Stimulated activated naive CD4-positive, alpha-beta T cell treated with Interleukin-2 at 50 U/mL for 16 hours (primary cell): ENCODE data around the gene MYO15A.
"Not testable (repeated sequence)": the region's sequence is repeated elsewhere in the genome, so short reads cannot be mapped to it uniquely, and the experiment has no call there.

Source experiments
- DNase-seq: peaks from one replicate; lab custom pipeline; 2025; lab: John Stamatoyannopoulos, UW

Gene MYO15A

GRCh38 chr17:18185832-18186626 is 77.5 kb downstream of the MYO15A start:
- DNase-seq, result no peak

GRCh38 chr17:18186627-18186982 is 78.0 kb downstream of the MYO15A start:
- no peak for DNase-seq

GRCh38 chr17:18187226-18187625 is 78.7 kb downstream of the MYO15A start:
- DNase-seq, result no peak

- DNase-seq, result no peak
Observed at GRCh38 chr17:18187821-18188761, 79.5 kb downstream of the MYO15A start.

- no peak for DNase-seq
Observed at GRCh38 chr17:18190628-18191235, 82.2 kb downstream of the MYO15A start.

GRCh38 chr17:18191236-18191667 is 82.7 kb downstream of the MYO15A start:
- DNase-seq, result no peak

- DNase-seq, result no peak
Observed at GRCh38 chr17:18191967-18192366, 83.4 kb downstream of the MYO15A start.

- DNase-seq, result no peak
Observed at GRCh38 chr17:18194394-18194793, 85.8 kb downstream of the MYO15A start.

- no peak for DNase-seq
Observed at GRCh38 chr17:18194804-18195203, 86.2 kb downstream of the MYO15A start.

- DNase-seq, result no peak
Observed at GRCh38 chr17:18195246-18195645, 86.7 kb downstream of the MYO15A start.

- no peak for DNase-seq
Observed at GRCh38 chr17:18197535-18198194, 89.1 kb downstream of the MYO15A start.

- no peak for DNase-seq
Observed at GRCh38 chr17:18198530-18198929, 90.0 kb downstream of the MYO15A start.

- DNase-seq, result no peak
Observed at GRCh38 chr17:18201108-18201507, 92.6 kb downstream of the MYO15A start.

GRCh38 chr17:18203308-18203707 is 94.8 kb downstream of the MYO15A start:
- DNase-seq, result no peak

- DNase-seq, result no peak
Observed at GRCh38 chr17:18205861-18206260, 97.3 kb downstream of the MYO15A start.

- DNase-seq, result no peak
Observed at GRCh38 chr17:18206962-18207361, 98.4 kb downstream of the MYO15A start.

GRCh38 chr17:18208092-18208491 is 99.5 kb downstream of the MYO15A start:
- no peak for DNase-seq

GRCh38 chr17:18213666-18214270 is 105.2 kb downstream of the MYO15A start:
- DNase-seq, result no peak

GRCh38 chr17:18216906-18217305 is 108.3 kb downstream of the MYO15A start:
- not testable (repeated sequence) for DNase-seq

- peak; percentile 67 for DNase-seq
Observed at GRCh38 chr17:18217412-18218015, 109.0 kb downstream of the MYO15A start.

- DNase-seq, result no peak
Observed at GRCh38 chr17:18218756-18219415, 110.3 kb downstream of the MYO15A start.
